ENCODE measurements around the gene SPINDOC.

SPINDOC gene

DNA sequence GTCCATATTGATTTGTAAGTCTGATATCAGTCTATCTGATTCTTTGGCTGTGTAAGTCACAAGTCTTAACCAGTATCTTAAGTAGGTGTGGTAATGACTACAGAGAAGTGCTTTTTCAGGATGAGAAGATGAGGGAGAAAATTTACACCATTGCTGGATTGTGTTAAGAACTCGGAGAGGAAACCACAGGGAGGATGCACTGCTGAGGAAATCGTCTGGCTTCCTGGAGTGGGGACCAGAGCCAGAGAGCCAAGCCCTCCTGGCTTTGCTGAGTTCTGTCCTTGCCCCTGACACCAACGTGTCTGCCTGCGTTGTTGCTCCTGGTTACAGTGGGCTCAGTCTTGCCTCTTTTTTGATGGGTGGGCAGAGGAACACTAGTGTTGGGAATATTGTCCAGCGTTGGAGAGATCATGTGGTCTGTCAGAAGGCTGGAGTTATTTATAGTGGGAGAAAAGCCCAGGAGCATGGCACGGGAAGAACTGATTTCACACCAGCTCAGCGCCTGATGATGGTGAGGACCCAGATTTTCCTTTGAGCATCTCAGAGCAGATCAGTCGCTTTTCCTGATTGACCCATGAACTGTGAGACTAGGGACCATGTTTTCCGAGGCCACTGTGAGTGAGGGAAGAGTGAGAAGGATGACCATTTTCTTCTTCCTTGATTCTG lies 55.3 kb downstream of the SPINDOC start:
- TF ChIP-seq, protein P1, sequence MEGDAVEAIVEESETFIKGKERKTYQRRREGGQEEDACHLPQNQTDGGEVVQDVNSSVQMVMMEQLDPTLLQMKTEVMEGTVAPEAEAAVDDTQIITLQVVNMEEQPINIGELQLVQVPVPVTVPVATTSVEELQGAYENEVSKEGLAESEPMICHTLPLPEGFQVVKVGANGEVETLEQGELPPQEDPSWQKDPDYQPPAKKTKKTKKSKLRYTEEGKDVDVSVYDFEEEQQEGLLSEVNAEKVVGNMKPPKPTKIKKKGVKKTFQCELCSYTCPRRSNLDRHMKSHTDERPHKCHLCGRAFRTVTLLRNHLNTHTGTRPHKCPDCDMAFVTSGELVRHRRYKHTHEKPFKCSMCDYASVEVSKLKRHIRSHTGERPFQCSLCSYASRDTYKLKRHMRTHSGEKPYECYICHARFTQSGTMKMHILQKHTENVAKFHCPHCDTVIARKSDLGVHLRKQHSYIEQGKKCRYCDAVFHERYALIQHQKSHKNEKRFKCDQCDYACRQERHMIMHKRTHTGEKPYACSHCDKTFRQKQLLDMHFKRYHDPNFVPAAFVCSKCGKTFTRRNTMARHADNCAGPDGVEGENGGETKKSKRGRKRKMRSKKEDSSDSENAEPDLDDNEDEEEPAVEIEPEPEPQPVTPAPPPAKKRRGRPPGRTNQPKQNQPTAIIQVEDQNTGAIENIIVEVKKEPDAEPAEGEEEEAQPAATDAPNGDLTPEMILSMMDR (conservative IDR thresholded peaks at IDR 0.05; ENCODE audit: low read depth, low read length), result no peak
- no peak for DNase-seq (ENCODE audit: low read depth)
- H3K4me3 ChIP-seq (ENCODE audit: low read length), result no peak overlapping the region

DNA sequence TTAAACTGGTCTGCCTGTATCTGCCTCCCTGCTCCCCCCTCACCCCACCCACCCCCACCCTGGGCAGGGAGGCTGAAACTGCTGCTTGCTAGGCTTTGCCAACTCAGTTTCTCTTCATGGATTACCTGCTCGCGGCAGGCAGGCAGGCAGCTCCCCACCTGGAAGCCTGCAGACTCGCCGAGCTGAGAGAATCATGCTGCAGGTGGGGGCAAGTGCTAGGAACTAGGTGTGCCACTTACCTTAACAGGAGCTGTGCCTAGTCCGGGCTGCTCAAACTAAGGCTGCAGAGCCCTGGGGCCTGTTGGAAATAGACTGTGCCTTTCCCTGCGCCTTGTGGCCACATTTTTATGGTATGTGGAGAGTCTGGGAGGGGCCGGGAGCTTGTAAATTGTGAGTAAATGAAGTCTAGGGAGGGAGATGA lies 55.9 kb downstream of the SPINDOC start:
- no peak overlapping the region for H3K4me3 ChIP-seq (ENCODE audit: low read length)
- TF ChIP-seq, protein P1 (conservative IDR thresholded peaks at IDR 0.05; ENCODE audit: low read depth, low read length), result no peak
- DNase-seq (ENCODE audit: low read depth), result no peak

DNA sequence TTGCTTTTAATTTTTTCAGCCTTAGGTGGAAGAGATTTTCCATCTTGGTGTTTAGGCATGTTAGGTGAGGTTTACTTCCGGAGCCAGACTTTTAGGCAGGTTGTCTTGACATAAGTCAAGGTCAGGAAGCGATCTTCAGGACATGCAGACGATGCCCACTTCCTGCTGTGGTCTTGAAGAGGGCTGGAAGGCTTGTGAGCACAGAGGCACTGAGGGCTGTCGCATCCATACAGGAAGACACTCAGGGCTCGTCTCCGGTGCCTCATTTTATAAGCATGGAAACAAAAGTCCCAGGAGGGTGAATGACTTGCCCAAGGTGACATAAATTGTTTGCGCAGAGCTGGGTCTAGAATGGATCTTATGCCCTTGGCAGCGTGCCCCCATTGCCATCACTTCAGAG lies 56.4 kb downstream of the SPINDOC start:
- no peak overlapping the region for H3K4me3 ChIP-seq (ENCODE audit: low read length)
- no peak for DNase-seq (ENCODE audit: low read depth)
- TF ChIP-seq, protein P1 (conservative IDR thresholded peaks at IDR 0.05; ENCODE audit: low read depth, low read length), result no peak

DNA sequence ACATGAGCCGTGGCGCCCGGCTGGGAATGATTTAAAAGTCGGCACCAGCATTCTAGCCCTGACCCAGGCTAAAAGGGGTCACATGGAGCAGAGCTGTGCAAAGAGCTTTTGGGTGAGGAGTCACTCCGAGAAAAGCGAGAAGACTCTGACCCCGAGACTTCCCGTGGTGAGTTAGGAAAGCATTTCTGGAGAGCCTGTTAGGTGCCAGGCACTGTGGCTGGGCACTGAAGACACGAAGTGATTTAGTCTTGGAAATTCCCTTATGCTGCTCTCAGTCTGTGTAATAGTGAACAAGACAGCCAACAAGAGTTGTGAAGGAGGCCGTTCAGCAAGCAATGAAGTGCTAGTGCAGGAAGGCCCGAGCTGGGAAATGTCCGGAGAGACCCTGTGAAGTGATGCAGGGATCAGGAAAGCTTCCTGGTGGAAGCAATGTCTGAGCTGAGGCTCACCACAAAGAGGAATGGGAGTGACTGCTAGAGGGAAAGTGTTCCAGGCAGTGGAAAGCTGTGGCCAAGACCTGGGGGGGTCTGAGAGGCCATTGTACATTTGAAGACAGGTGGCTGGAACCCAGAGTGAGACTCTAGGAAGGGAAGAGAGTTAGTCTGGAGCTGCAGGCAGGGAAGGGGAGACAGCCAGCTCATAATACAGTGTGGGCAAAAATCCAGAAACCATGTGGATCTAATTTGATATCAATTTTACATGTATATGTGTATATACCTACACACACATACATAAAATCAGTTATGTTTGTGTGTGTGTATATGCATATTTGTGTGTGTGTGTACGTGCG lies 57.3 kb downstream of the SPINDOC start:
- DNase-seq (ENCODE audit: low read depth), result no peak
- no peak overlapping the region for H3K4me3 ChIP-seq (ENCODE audit: low read length)
- TF ChIP-seq, protein P1 (conservative IDR thresholded peaks at IDR 0.05; ENCODE audit: low read depth, low read length), result no peak

DNA sequence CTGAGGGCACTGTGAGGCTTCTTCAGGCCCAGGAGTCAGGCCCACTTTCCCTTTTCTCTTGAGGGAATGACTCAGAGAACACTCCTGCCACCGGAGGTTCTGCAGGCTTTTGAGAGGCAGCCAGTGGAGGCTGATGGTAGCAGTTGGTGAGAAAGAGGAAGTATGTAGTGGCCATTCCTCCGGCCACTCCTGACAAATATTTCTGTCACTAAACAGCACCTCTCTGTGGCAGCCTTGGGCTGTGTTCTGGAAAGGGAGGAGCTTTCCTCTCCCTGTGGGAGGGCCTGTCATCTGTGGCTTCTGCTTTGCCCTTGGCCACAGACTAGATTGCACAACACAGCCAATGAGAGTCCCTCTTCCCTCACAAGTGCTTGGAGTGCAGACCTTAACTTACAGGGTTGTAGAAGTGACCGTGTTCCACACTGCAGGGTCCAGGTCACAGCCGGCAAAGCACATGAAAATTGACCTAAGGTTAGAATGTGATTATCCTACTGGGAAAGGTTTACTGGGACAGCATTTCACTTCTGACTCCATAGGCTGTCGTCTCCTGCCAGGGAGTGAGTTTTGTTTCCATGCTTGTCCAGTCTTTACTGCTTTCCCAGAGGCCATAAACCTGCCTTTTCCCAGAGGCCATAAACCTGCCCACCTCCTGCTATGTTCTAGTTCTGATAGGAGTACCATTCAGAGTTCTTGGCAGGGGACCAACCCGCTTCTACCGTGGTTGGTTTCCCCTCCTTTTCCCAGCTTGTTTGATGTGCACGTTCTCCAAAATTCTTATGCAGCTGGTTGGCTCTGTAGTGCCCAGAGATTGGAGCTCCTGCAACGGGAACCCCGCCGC lies 58.9 kb downstream of the SPINDOC start:
- DNase-seq (ENCODE audit: low read depth), result no peak
- TF ChIP-seq, protein P1 (conservative IDR thresholded peaks at IDR 0.05; ENCODE audit: low read depth, low read length), result peak; percentile 47
- no peak overlapping the region for H3K4me3 ChIP-seq (ENCODE audit: low read length)

DNA sequence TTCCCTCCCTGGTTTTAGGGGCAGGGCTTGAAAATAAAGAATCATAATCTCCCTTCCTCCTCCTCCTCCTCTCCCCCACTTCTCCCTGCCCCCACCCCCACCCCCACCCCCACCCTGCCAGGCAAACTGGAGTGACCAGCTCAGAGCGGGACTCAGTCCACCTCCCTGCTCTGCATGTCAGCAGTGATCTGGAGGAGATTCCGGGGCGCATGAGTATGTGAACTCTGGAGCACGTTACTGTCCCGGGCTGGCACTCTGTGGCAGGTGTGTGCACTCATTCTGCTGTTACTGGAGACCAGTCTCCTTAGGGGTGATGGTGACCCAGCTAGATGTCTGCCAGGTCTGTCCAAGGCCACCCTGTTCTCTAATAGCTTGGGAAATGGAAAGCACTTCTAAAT lies 59.5 kb downstream of the SPINDOC start:
- no peak for DNase-seq (ENCODE audit: low read depth)
- no peak overlapping the region for H3K4me3 ChIP-seq (ENCODE audit: low read length)
- TF ChIP-seq, protein P1 (conservative IDR thresholded peaks at IDR 0.05; ENCODE audit: low read depth, low read length), result no peak

Measured in retinal pigment epithelial cell (primary cell).